PFSK-1 (cell line): ENCODE data around the gene SUSD3.

Experiments
- FOXP2 ChIP-seq: optimal IDR thresholded peaks from 2 replicates; pipeline ENCODE3; 2011; ENCODE audit warnings: borderline replicate concordance, control low read depth, inconsistent platforms; ENCODE audit not compliant: insufficient read depth; ENCODE audit errors: extremely low read length, extremely low read depth
- POLR2AphosphoS5 ChIP-seq: IDR thresholded peaks from 2 replicates; pipeline ENCODE4 v1.6.1; 2012; ENCODE audit warnings: low read depth, mild to moderate bottlenecking, control low read depth, low read length, moderate library complexity
- REST ChIP-seq, 2 experiments: IDR thresholded peaks; 2 replicates each; pipeline versions ENCODE4 v1.6.1 to v1.8.0; 2011 to 2012; ENCODE audit warnings: low read depth in 2 of 2, low read length in 2 of 2, control low read depth in 1 of 2, inconsistent platforms in 1 of 2, mild to moderate bottlenecking in 1 of 2, moderate library complexity in 1 of 2; ENCODE audit not compliant: insufficient read depth in 1 of 2
- SIN3A ChIP-seq: IDR thresholded peaks from 2 replicates; pipeline ENCODE4 v1.6.1; 2012; ENCODE audit warnings: mild to moderate bottlenecking, low read length, moderate library complexity, borderline replicate concordance; ENCODE audit not compliant: insufficient read depth
- TAF1 ChIP-seq: IDR thresholded peaks from 2 replicates; pipeline ENCODE4 v1.6.1; 2012; ENCODE audit warnings: low read length, control low read depth, borderline replicate concordance; ENCODE audit not compliant: insufficient read depth

Gene SUSD3

GRCh38 chr9:93089481-93089991, 31.0 kb downstream of the SUSD3 start:
- TF ChIP-seq SIN3A = no peak
- TF ChIP-seq FOXP2 = no peak
- no peak for TF ChIP-seq REST (IDR thresholded peaks at IDR 0.05; ENCODE audit: insufficient read depth in 1 of 2, low read depth in 2 of 2, low read length in 2 of 2)
- TF ChIP-seq POLR2AphosphoS5 = no peak
- TF ChIP-seq TAF1 = no peak

- no peak for TF ChIP-seq POLR2AphosphoS5
- no peak for TF ChIP-seq FOXP2
- no peak for TF ChIP-seq TAF1
Measured at GRCh38 chr9:93090091-93090655, 31.7 kb downstream of the SUSD3 start.

- TF ChIP-seq FOXP2 = no peak
- TF ChIP-seq SIN3A = no peak
- TF ChIP-seq TAF1 = no peak
- no peak for TF ChIP-seq REST (IDR thresholded peaks at IDR 0.05; ENCODE audit: insufficient read depth in 1 of 2, low read depth in 2 of 2, low read length in 2 of 2)
- no peak for TF ChIP-seq POLR2AphosphoS5
Measured at GRCh38 chr9:93091056-93091452, 32.6 kb downstream of the SUSD3 start.

- TF ChIP-seq TAF1 (no peak), REST (IDR thresholded peaks at IDR 0.05; ENCODE audit: insufficient read depth in 1 of 2, low read depth in 2 of 2, low read length in 2 of 2) (no peak), FOXP2 (no peak), SIN3A (no peak), POLR2AphosphoS5 (no peak)
Measured at GRCh38 chr9:93091453-93092081, 33.1 kb downstream of the SUSD3 start.

- TF ChIP-seq POLR2AphosphoS5 (no peak), TAF1 (no peak), REST (IDR thresholded peaks at IDR 0.05; ENCODE audit: insufficient read depth in 1 of 2, low read depth in 2 of 2, low read length in 2 of 2) (no peak), SIN3A (no peak), FOXP2 (no peak)
Measured at GRCh38 chr9:93092251-93092991, 33.9 kb downstream of the SUSD3 start.
